ENCODE data around the gene ODC1. TPM values are rescaled to one million over a fixed set of nuclear protein-coding genes. Genes with fewer than 3 reads are reported as not detected.

ODC1 gene
- polyA plus RNA-seq, 1 of the 3 experiments (the other 2 are of a cell fraction): 253 TPM

GRCh38 chr2:10400978-10401951, 46.9 kb downstream of the ODC1 start (continued):
- TF ChIP-seq REST (IDR thresholded peaks at IDR 0.05; ENCODE audit: low read depth, low read length): no peak

GRCh38 chr2:10400568-10400977, 47.6 kb downstream of the ODC1 start:
- CTCF ChIA-PET: interaction anchor here (2.6 to 3.8 kb wide), 2 partner anchors 8 kb away, joined by 9 to 28 read pairs; no protein-coding TSS in a partner anchor
- no peaks in the 10 kb centered on the region for H3K79me2 ChIP-seq (ENCODE audit: insufficient read depth)
- POLR2A ChIA-PET: no interaction called here

More at GRCh38 chr2:10400568-10400977, 47.6 kb downstream of the ODC1 start:
- H3K9ac ChIP-seq: no peak overlapping the region
- peaks cover 13% of the 10 kb centered on the region for H3F3A ChIP-seq (replicated peaks; ENCODE audit: insufficient read depth)
- no peak overlapping the region for H3K4me3 ChIP-seq (ENCODE audit: low read depth in 2 of 2, low read length in 1 of 2)
- peaks cover 0 to 4% of the 10 kb centered on the region in 2 experiments for H3K36me3 ChIP-seq (replicated peaks in 1 of 2; ENCODE audit: control insufficient read depth in 1 of 2, insufficient read depth in 2 of 2, low read length in 1 of 2)
- H3K27me3 ChIP-seq (ENCODE audit: insufficient read depth): no peaks in the 10 kb centered on the region
- peak overlapping the region in 1 of 2 experiments; percentile 2; a peak in 1 of 4 replicates for H3K27ac ChIP-seq (ENCODE audit: low read depth in 2 of 2, low read length in 1 of 2)
- no peak overlapping the region for H3K4me2 ChIP-seq
- no peak for DNase-seq
- H4K20me1 ChIP-seq (ENCODE audit: insufficient read depth): 0 out of 2 replicates have a peak, but pooled peaks cover 4% of the 10 kb centered on the region
- H2AFZ ChIP-seq (ENCODE audit: low read depth): no peak overlapping the region
- no peaks in the 10 kb centered on the region for H3K9me2 ChIP-seq
- TF ChIP-seq CHD2 (IDR thresholded peaks at IDR 0.05; ENCODE audit: low read length, partially characterized antibody): no peak
- no peak for TF ChIP-seq TAF1 (IDR thresholded peaks at IDR 0.05; ENCODE audit: borderline replicate concordance, low read depth, low read length)
- no peak for TF ChIP-seq ZBTB33 (IDR thresholded peaks at IDR 0.05; ENCODE audit: borderline replicate concordance, low read depth)
- no peak for TF ChIP-seq ELF1 (IDR thresholded peaks at IDR 0.05)
- TF ChIP-seq MAX (IDR thresholded peaks at IDR 0.05; ENCODE audit: low read depth): no peak
- TF ChIP-seq TCF12 (IDR thresholded peaks at IDR 0.05): no peak
- no peak for TF ChIP-seq FOXM1 (IDR thresholded peaks at IDR 0.05; ENCODE audit: low read depth)
- no peak for TF ChIP-seq EZH2phosphoT487 (IDR thresholded peaks at IDR 0.05; ENCODE audit: borderline replicate concordance, low read depth)
- TF ChIP-seq USF2 (IDR thresholded peaks at IDR 0.05; ENCODE audit: borderline replicate concordance, low read depth, low read length): no peak
- TF ChIP-seq POLR2AphosphoS5 (IDR thresholded peaks at IDR 0.05; ENCODE audit: low read depth, low read length): no peak
- TF ChIP-seq EP300 (IDR thresholded peaks at IDR 0.05; ENCODE audit: borderline replicate concordance in 1 of 2, low read depth in 1 of 2, low read length in 1 of 2): no peak
- WGBS (ENCODE audit: low lambda C conversion rate): 89% methylated on average over 11 of the region's 11 CpGs
- H3K4me1 ChIP-seq (ENCODE audit: control insufficient read depth in 1 of 2, insufficient read depth in 2 of 2, low read depth in 1 of 2, low read length in 1 of 2): peaks cover 16 to 62% of the 10 kb centered on the region in 2 experiments
- H3K9me3 ChIP-seq: no peaks in the 10 kb centered on the region
